HG02571 (cell line): ENCODE measurements around the gene NUS1.
"Not testable (repeated sequence)": the region's sequence is repeated elsewhere in the genome, so short reads cannot be mapped to it uniquely, and the experiment has no call there.

Experiments used
- ATAC-seq: cut with Tn5 transposase; IDR thresholded peaks from one replicate; pipeline ENCODE4 v1.9.1; 2021; ENCODE audit warnings: mild to moderate bottlenecking, moderate library complexity; ENCODE audit not compliant: unreplicated experiment

NUS1 gene

DNA sequence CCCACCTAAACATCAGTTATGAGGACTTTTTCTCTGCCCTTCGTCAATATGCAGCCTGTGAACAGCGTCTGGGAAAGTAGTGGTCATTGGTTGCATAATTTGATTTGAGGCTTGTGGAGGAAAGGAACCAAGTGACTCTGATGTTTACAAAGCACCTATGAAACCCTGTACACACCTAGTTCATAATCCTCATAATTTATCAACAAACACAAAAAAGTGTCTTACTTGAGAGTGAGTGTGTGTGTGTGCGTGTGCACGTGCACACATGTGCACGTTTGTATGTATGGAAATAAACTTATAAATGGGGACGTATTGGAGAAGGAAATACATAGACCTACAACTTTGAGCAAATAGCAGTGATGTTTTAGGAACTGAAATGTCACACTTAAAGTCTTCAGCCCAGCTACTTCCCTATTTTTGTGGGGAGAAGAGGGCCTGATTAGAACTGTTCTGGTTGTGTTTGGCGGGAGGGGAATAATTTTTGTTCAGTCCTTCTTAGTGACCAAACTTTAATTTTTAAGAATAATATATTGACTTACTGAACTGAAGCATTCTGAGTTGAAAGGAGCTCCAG lies 31.8 kb downstream of the NUS1 start:
- not testable (repeated sequence) for ATAC-seq

DNA sequence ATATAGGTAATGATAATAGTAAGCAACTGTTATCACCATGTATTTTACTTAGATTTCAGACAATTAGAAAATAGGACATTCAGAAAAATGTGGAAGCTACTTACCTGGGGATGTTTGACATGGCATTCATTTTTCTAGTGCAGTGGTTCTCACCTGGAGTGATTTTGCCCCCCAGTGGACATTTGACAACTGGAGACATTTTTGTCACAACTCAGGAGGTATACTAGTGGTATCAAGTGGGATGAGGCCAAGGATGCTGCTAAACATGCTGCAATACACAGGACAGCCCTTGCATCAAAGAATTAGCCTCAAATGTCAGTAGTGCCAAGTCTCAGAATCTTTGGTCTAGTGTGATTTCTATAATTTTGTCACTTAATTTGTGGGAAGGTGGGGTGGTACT lies 36.1 kb downstream of the NUS1 start:
- no peak for ATAC-seq

DNA sequence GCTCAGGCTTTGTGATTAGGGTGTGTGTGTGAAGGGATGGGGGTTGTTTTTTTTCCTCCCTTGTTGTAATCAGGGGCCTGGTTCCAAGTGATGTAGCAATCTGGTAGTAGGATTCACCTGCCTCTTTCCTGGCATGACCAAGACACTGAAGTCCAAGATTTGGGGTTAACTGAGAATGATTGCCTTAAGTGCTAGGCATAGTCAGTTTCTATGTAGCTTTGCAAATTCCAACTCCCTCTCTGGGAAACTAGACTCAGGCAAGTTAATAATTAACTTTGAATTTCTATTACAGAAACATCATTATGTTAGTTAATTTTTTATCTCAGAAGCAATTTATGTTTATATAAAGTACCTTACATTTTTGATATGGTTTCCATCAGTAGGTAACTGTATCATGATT lies 43.6 kb downstream of the NUS1 start:
- no peak for ATAC-seq

DNA sequence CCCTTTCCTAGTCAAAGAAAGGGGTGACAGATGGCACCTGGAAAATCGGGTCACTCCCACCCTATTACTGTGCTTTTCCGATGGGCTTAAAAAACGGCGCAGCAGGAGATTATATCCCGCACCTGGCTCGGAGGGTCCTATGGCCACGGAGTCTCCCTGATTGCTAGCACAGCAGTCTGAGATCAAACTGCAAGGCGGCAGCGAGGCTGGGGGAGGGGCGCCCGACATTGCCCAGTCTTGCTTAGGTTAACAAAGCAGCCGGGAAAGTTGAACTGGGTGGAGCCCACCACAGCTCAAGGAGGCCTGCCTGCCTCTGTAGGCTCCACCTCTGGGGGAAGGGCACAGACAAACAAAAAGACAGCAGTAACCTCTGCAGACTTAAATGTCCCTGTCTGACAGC lies 46.3 kb downstream of the NUS1 start:
- not testable (repeated sequence) for ATAC-seq

DNA sequence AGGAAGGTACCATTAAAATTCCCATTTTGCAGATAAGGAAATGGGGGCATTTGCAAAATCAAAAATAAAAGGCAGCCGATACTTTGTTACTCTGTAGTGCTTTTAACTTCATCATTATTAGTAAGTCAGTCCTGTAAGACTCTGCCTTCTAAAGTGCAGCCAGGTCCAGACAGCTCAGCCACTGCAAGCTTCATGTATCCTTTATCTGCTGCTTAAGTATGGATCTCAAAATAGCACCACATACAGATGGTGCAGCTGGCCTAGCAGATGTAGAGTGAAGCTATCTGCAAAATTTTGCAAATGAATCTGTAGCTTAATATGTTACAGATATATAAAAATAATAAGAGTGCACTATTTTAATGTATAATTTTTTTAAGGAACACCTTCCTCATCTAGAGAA lies 53.4 kb downstream of the NUS1 start:
- no peak for ATAC-seq

DNA sequence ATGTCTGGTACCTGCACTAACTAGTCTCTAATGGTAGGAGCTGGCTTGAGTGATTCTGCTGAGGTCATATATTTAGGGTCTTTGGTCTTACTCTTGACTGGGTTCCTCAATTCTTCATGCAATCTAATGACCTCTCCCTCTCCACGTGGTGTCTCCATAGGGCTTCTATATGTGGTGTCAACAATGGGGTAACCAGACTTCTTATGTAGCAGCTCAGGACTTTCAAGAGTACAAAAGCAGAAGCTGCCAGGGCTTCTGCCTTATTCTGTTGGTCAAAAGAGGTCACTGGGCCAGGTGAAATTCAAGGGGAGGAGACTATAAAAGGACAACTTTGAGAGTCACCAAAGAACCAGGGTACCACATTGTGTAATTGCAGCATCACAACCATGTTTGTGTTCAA lies 54.3 kb downstream of the NUS1 start:
- ATAC-seq = no peak

DNA sequence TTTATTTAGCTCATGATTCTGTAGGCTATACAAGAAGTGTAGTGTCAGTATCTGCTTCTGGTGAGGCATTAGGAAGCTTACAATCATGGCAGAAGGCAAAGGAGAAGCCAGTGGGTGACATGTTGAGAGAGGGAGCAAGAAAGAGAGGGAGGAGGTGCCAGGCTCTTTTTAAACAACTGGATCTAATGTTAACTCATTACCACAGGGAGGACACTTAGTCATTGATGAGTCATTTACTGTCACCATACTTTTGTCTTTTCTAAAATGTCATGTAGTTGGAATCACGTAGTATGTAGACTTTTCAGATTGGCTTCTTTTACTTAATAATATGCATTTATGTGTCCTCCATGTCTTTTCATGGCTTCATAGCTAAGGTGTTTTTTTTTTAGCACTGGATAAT lies 58.1 kb downstream of the NUS1 start:
- ATAC-seq = no peak

DNA sequence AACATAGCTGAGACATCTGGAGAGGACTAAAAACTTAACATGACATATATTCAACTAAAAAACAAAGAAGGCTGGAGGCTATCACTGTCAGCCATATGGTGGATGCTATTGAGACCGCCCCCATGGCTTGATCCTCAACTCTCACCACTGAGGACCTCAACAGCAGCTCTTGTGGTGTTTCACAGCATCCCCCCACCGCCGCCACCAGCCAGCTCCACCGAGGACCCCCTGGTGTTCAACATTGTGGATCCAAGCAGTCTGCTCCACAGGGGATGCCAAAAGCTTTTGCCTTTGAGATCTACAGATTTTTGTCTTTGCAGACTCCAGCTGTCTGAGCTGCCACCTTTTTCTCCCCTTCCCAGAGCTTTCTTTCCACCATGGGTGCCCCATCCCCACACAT lies 64.6 kb downstream of the NUS1 start:
- ATAC-seq = no peak

DNA sequence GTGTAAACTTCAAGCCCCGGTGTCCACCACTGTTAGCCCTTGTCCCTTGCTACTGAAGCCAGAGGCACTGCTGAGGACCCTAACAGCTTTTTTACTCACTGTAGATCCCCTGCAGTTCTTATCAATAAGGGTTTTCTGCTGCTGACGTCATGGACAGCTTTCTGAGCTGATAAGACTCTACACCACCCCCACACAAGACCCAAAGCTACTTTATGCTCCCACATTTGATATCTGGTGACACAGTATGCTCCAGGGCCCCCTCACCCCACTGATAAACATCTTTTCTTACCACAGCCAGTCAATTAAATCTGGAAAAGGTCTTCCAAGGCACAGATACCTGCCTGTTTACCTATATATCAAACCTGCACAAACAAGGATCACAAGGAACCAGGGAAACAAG lies 65.3 kb downstream of the NUS1 start:
- ATAC-seq = no peak

DNA sequence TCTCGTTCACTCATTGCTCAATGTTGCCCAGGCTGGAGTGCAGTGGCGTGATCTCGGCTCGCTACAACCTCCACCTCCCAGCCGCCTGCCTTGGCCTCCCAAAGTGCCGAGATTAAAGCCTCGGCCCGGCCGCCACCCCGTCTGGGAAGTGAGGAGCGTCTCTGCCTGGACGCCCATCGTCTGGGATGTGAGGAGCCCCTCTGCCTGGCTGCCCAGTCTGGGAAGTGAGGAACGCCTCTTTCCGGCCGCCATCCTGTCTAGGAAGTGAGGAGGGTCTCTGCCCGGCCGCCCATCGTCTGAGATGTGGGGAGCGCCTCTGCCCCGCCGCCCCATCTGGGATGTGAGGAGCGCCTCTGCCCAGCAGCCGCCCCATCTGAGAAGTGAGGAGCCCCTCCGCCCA lies 75.4 kb downstream of the NUS1 start:
- ATAC-seq = not testable (repeated sequence)
